Osteocyte (in vitro differentiated cells): ENCODE data around the gene KCNH3. TPM values are rescaled to one million over a fixed set of nuclear protein-coding genes. Genes with fewer than 3 reads are reported as not detected.
A peak's percentile ranks its signal among the peaks of the same experiment; 100 is the strongest.

Experiments used
- DNase-seq: peaks from one replicate; pipeline ENCODE4 v3.0.0; 2021; ENCODE audit warnings: mixed read lengths; ENCODE audit not compliant: unreplicated experiment; ENCODE audit errors: extremely low spot score
- H3K27ac Mint-ChIP-seq: one replicate; pipeline ENCODE4 v1.8.0; 2021; ENCODE audit warnings: mild to moderate bottlenecking, mixed read lengths; ENCODE audit not compliant: unreplicated experiment
- H3K27me3 Mint-ChIP-seq: one replicate; pipeline ENCODE4 v1.8.0; 2021; ENCODE audit warnings: mixed read lengths; ENCODE audit not compliant: unreplicated experiment
- H3K36me3 Mint-ChIP-seq: one replicate; pipeline ENCODE4 v1.8.0; 2021; ENCODE audit warnings: mixed read lengths; ENCODE audit not compliant: unreplicated experiment
- H3K4me1 Mint-ChIP-seq: one replicate; pipeline ENCODE4 v1.8.0; 2021; ENCODE audit warnings: mixed read lengths; ENCODE audit not compliant: unreplicated experiment
- H3K4me3 Mint-ChIP-seq: one replicate; pipeline ENCODE4 v1.8.0; 2021; ENCODE audit warnings: mild to moderate bottlenecking, moderate library complexity, mixed read lengths; ENCODE audit not compliant: unreplicated experiment
- H3K9me3 Mint-ChIP-seq: one replicate; pipeline ENCODE4 v1.8.0; 2021; ENCODE audit warnings: mixed read lengths; ENCODE audit not compliant: unreplicated experiment
- CTCF ChIP-seq: fragments of 200-600 bp; sonication (generic); IDR thresholded peaks from 2 replicates; pipeline ENCODE4 v1.5.0; 2021; ENCODE audit warnings: antibody characterized with exemption, mild to moderate bottlenecking, moderate library complexity
- total RNA-seq: library from RNA; stranded (reverse); gene quantifications from 2 replicates; pipeline ENCODE4 v1.2.1, GENCODE V29; 2021

KCNH3 gene
- total RNA-seq, 1 donor from 2014 or later = 0.35 TPM

DNA sequence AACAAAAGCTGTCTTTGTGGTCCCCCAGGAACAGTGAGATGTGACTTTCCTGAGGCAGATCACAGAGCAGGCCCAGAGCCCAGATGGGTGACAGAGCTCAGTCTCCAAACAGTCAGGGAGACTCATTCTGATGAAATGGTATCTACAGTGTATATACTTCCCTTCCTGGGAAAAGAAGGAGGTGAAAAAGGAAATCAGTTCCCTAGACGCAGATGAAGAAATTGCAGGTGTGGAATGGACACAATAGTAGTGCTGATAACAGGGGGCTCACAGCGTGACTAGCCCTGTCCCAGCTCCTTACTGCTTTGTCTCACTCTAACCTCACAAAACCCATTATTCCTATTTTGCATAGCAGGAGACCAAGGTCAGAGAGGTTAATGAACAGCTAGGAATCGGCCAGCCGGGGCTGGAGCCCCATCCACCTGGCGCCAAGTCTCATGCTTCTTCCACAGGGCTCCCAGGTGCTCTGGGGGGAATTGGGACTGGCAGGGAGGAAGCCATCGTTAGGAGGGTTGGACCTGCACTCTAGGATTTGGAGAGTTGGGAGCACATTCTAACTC, 11.9 kb downstream of the KCNH3 start:
- no peak for TF ChIP-seq CTCF
- no peaks in the 10 kb centered on the region for H3K36me3 Mint-ChIP-seq
- no peak overlapping the region for H3K27ac Mint-ChIP-seq
- H3K4me1 Mint-ChIP-seq = no peaks in the 10 kb centered on the region
- DNase-seq = no peak
- H3K27me3 Mint-ChIP-seq = peaks cover 14% of the 10 kb centered on the region
- no peaks in the 10 kb centered on the region for H3K9me3 Mint-ChIP-seq
- no peak overlapping the region for H3K4me3 Mint-ChIP-seq

DNA sequence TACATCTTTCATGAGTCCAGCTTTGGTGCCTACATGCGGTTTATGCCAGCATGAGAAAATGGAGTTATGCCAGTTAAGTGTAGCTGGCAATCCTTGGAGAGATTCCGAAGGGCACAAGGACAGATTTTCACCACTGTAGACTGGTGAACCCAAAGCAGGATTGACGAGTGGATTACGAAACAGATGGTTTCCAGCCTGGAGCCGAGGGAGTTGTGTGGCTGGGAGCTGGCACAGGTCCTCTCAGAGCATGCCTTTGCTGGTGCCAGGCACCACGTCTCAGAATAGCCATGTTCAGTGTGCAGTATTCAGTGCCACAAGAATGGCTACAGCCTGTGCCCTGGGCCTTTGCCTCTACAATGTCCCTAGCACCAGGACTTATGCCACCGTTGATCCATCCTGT, 13.2 kb downstream of the KCNH3 start:
- Mint-ChIP-seq H3K36me3 (peaks cover 7% of the 10 kb centered on the region), H3K4me3 (no peak overlapping the region), H3K27ac (no peak overlapping the region), H3K9me3 (no peaks in the 10 kb centered on the region), H3K4me1 (peaks cover 2% of the 10 kb centered on the region), H3K27me3 (peaks cover 9% of the 10 kb centered on the region)
- no peak for DNase-seq
- TF ChIP-seq CTCF = no peak

- H3K9me3 Mint-ChIP-seq = no peaks in the 10 kb centered on the region
- no peak overlapping the region for H3K27ac Mint-ChIP-seq
- DNase-seq = no peak
- H3K27me3 Mint-ChIP-seq = peaks cover 6% of the 10 kb centered on the region
- peaks cover 2% of the 10 kb centered on the region for H3K4me1 Mint-ChIP-seq
- H3K36me3 Mint-ChIP-seq = peaks cover 7% of the 10 kb centered on the region
- no peak for TF ChIP-seq CTCF
- H3K4me3 Mint-ChIP-seq = no peak overlapping the region
Measured at GRCh38 chr12:49552425-49552824, 13.6 kb downstream of the KCNH3 start.

GRCh38 chr12:49552899-49553298, 14.1 kb downstream of the KCNH3 start:
- TF ChIP-seq CTCF = no peak
- Mint-ChIP-seq H3K9me3 (no peaks in the 10 kb centered on the region), H3K4me1 (peaks cover 2% of the 10 kb centered on the region), H3K27me3 (peaks cover 5% of the 10 kb centered on the region), H3K36me3 (peaks cover 7% of the 10 kb centered on the region), H3K4me3 (no peak overlapping the region), H3K27ac (no peak overlapping the region)
- DNase-seq = no peak

DNA sequence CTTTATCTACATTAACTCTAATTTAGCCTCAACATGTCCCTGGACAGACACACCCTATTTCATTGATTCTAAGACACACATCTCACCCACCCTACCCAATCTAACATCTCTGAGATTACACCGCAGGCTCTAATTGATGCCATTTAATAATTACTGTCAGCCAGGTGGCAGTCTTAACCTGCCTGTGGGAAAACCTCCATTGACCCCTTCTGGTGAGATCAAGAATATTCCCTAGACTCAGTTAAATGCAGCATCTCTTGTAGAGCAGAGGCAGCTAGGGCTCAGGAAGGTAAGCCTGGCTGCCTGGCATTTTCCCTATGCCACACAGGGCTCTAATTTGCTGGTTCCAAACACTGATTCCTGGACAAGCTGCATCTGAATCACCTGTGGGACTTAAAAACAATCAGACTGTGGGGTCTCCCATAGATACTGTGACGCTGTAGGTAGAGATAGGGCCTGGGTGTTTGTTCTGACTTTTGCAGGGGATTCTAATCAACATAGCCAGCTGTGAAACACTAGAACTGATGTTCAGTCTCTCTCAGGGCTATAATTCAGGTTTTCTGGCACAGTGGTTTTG, 14.8 kb downstream of the KCNH3 start:
- Mint-ChIP-seq H3K27me3 (peaks cover 5% of the 10 kb centered on the region), H3K27ac (no peak overlapping the region), H3K4me1 (peaks cover 2% of the 10 kb centered on the region), H3K4me3 (no peak overlapping the region), H3K36me3 (peaks cover 11% of the 10 kb centered on the region), H3K9me3 (no peaks in the 10 kb centered on the region)
- peak; percentile 40 for TF ChIP-seq CTCF
- no peak for DNase-seq
